ENCODE measurements around the gene TAF6. TPM values are rescaled to one million over a fixed set of nuclear protein-coding genes. Genes with fewer than 3 reads are reported as not detected.

Gene TAF6
- polyA plus RNA-seq, 2 of the 4 experiments (the other 2 are of a cell fraction) = 36.2 to 57.0 TPM

GRCh38 chr7:100066953-100067352, 52.2 kb downstream of the TAF6 start (continued):
- TF ChIP-seq USF2 (IDR thresholded peaks at IDR 0.05) (no peak), ZNF302 (CRISPR knock-in tag; IDR thresholded peaks at IDR 0.05) (no peak), ZC3H11A (IDR thresholded peaks at IDR 0.05) (no peak), ESRRA (IDR thresholded peaks at IDR 0.05; ENCODE audit: borderline replicate concordance, low read length) (no peak), MYC (IDR thresholded peaks at IDR 0.05; ENCODE audit: borderline replicate concordance, low read length) (no peak)

DNA sequence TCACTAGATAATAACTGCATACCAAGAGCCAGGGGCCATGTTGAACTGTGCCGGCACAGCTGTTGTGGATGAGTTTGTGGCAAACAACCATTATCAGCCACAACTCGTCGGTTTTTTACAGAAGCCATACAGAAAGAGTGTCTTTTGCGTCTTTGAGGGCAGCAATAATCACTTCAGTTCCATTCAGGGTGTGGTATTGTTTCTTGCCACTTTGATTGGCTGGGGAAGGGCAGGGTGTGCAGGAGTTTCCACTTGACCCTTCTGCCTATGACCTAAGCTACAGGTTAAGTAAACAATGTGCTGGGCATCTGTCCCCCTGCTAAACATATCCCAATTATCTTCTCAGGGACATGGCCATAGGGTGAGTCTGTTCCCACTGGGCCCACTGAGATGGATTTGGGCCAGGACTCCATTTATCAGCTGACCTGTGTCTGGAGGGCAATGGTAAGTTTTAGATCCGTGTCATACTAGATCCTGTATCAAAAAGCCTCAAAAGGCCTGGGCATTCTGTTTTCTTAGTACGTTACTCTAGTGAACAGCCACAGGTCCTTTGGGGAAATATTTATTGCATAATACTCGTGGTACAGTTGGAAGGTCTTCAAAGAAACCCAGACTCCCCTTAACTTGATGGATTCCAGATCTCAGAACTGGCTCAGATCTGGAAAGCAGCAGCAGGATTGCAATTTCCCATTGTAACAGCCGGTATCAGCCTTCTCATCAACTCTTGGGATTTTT, 53.5 kb downstream of the TAF6 start:
- H3K27ac ChIP-seq = no peak overlapping the region
- ATAC-seq (peak; percentile 8 to 10; a peak in 1 of 6 replicates), DNase-seq (ENCODE audit: low read depth in 1 of 2, low spot score in 1 of 2) (no peak), FAIRE-seq (no peak)
- H3K4me3 ChIP-seq = no peak overlapping the region
- TF ChIP-seq TFCP2L1 (CRISPR knock-in tag; IDR thresholded peaks at IDR 0.05) (no peak), CEBPB (IDR thresholded peaks at IDR 0.05) (peak; percentile 13 to 28; a peak in 2 of 4 replicates)
- H3K4me2 ChIP-seq = no peak overlapping the region
- whole genome bisulfite sequencing (ENCODE audit: missing lambda C conversion rate) = 87% methylated on average over 8 of the region's 8 CpGs
- ChIA-PET CTCF (interaction anchor here (1.6 to 3.8 kb wide), 2 partner anchors 12 to 71 kb away, joined by 5 to 28 read pairs; no protein-coding TSS in a partner anchor), POLR2A (no interaction called here)
- H3K4me1 ChIP-seq = no peaks in the 10 kb centered on the region
- peaks cover 77% of the 10 kb centered on the region for H3K9me3 ChIP-seq

DNA sequence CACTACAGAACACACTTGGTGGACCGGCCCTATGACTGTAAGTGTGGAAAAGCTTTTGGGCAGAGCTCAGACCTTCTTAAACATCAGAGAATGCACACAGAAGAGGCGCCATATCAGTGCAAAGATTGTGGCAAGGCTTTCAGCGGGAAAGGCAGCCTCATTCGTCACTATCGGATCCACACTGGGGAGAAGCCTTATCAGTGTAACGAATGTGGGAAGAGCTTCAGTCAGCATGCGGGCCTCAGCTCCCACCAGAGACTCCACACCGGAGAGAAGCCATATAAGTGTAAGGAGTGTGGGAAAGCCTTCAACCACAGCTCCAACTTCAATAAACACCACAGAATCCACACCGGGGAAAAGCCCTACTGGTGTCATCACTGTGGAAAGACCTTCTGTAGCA, 55.0 kb downstream of the TAF6 start:
- Histone ChIP-seq H3K4me3 (no peak overlapping the region), H3K4me1 (no peaks in the 10 kb centered on the region), H3K4me2 (no peak overlapping the region), H3K9me3 (peaks cover 63% of the 10 kb centered on the region), H3K27ac (no peak overlapping the region)
- FAIRE-seq (no peak), DNase-seq (ENCODE audit: low read depth in 1 of 2, low spot score in 1 of 2) (no peak), ATAC-seq (no peak; a peak in 1 of 6 replicates)
- CTCF ChIA-PET = interaction anchor here (1.0 to 3.8 kb wide), 3 partner anchors 11 to 67 kb away, joined by 4 to 28 read pairs (median 5); no protein-coding TSS in a partner anchor
- WGBS (ENCODE audit: missing lambda C conversion rate) = 97% methylated on average over 9 of the region's 9 CpGs
- POLR2A ChIA-PET = interaction anchor here (2.5 kb wide), 1 partner anchor 14 kb away, joined by 7 read pairs; the partner anchor contains the start of gene ZSCAN21
- no peak for TF ChIP-seq BCL3 (IDR thresholded peaks at IDR 0.05)
- TF ChIP-seq RNF2 (IDR thresholded peaks at IDR 0.05; ENCODE audit: borderline replicate concordance, low read depth) = no peak
- no peak for TF ChIP-seq POLR2A (IDR thresholded peaks at IDR 0.05; ENCODE audit: low read length)
- TF ChIP-seq BHLHE40 (IDR thresholded peaks at IDR 0.05; ENCODE audit: low read depth, low read length) = no peak
- TF ChIP-seq HOXB5 (CRISPR knock-in tag; IDR thresholded peaks at IDR 0.05) = no peak
- TF ChIP-seq CHD2 (IDR thresholded peaks at IDR 0.05; ENCODE audit: low read length, partially characterized antibody) = no peak
- no peak for TF ChIP-seq ELK1 (IDR thresholded peaks at IDR 0.05; ENCODE audit: low read depth, low read length)
- no peak for TF ChIP-seq TFCP2L1 (CRISPR knock-in tag; IDR thresholded peaks at IDR 0.05)
- no peak for TF ChIP-seq JUNB (IDR thresholded peaks at IDR 0.05)
- TF ChIP-seq NR3C1 (IDR thresholded peaks at IDR 0.05) = no peak
- TF ChIP-seq GATA3 (IDR thresholded peaks at IDR 0.05; ENCODE audit: borderline replicate concordance) = no peak
- TF ChIP-seq JUN (IDR thresholded peaks at IDR 0.05) = no peak

GRCh38 chr7:100063376-100063775, 55.8 kb downstream of the TAF6 start:
- WGBS (ENCODE audit: missing lambda C conversion rate) = 93% methylated on average over 4 of the region's 4 CpGs
- no peak for TF ChIP-seq CBX8 (IDR thresholded peaks at IDR 0.05)
- TF ChIP-seq HOXB5 (CRISPR knock-in tag; IDR thresholded peaks at IDR 0.05) = no peak
- no peak for TF ChIP-seq MAFK (IDR thresholded peaks at IDR 0.05; ENCODE audit: partially characterized antibody)
- no peak for TF ChIP-seq NFE2L2 (conservative IDR thresholded peaks at IDR 0.05; ENCODE audit: low read length)
- no peak for TF ChIP-seq CEBPB (IDR thresholded peaks at IDR 0.05)
- no peak for TF ChIP-seq RCOR1 (IDR thresholded peaks at IDR 0.05; ENCODE audit: low read depth, low read length)
- TF ChIP-seq EP300 (IDR thresholded peaks at IDR 0.05) = no peak
- TF ChIP-seq NPAS2 (CRISPR knock-in tag; IDR thresholded peaks at IDR 0.05; ENCODE audit: borderline replicate concordance) = no peak
- no peak for TF ChIP-seq GATA3 (IDR thresholded peaks at IDR 0.05; ENCODE audit: borderline replicate concordance)
- no peak for TF ChIP-seq ZSCAN20 (CRISPR knock-in tag; IDR thresholded peaks at IDR 0.05)
- TF ChIP-seq MYC (IDR thresholded peaks at IDR 0.05; ENCODE audit: borderline replicate concordance, low read length) = no peak
- no peak for TF ChIP-seq KDM5A (IDR thresholded peaks at IDR 0.05)
- no peak for TF ChIP-seq RAD21 (conservative IDR thresholded peaks at IDR 0.05 in 1 of 2, IDR thresholded peaks at IDR 0.05 in 1 of 2)
- TF ChIP-seq EHMT2 (IDR thresholded peaks at IDR 0.05; ENCODE audit: low read depth) = no peak
- TF ChIP-seq FOSL2 (IDR thresholded peaks at IDR 0.05) = no peak
- TF ChIP-seq FOSL2 (CRISPR knock-in tag; IDR thresholded peaks at IDR 0.05) = no peak
- no peak for TF ChIP-seq CHD4 (IDR thresholded peaks at IDR 0.05; ENCODE audit: borderline replicate concordance)

More at GRCh38 chr7:100063376-100063775, 55.8 kb downstream of the TAF6 start:
- POLR2A ChIA-PET = interaction anchor here (2.5 kb wide), 1 partner anchor 14 kb away, joined by 7 read pairs; the partner anchor contains the start of gene ZSCAN21
- Histone ChIP-seq H3K4me2 (no peak overlapping the region), H3K4me1 (no peaks in the 10 kb centered on the region), H3K4me3 (no peak overlapping the region), H3K27ac (no peak overlapping the region), H3K9me3 (peaks cover 55% of the 10 kb centered on the region)
- DNase-seq (ENCODE audit: low read depth in 1 of 2, low spot score in 1 of 2) (no peak), FAIRE-seq (no peak), ATAC-seq (no peak)
- CTCF ChIA-PET = interaction anchor here (0.6 to 3.8 kb wide), 8 partner anchors 10 to 186 kb away, joined by 3 to 28 read pairs (median 5); partner anchors contain the start of gene ZSCAN21
